Heart left ventricle (tissue), 16 donors: Measurements from ENCODE around the gene ATXN1. TPM values are rescaled to one million over a fixed set of nuclear protein-coding genes. Genes with fewer than 3 reads are reported as not detected.
A peak's percentile ranks its signal among the peaks of the same experiment; 100 is the strongest.

Source experiments
- ATAC-seq, 4 donors: fragments of 200-7000 bp; cut with Tn5 transposase; one replicate each; pipeline ENCODE4 v1.9.1; 2020 to 2022; ENCODE audit warnings: moderate library complexity in 4 of 4, mild to moderate bottlenecking in 3 of 4, moderate number of reproducible peaks in 1 of 4
- DNase-seq, 5 donors: peaks; one replicate each; pipeline ENCODE4 v3.0.0-alpha.2; 2020
- H3K27ac ChIP-seq, 12 donors: fragments of 200-600 bp; sonication (generic) in 4 of 12; one replicate each; pipeline versions ENCODE4 v1.5.0 to v1.8.0; 2016 to 2022; ENCODE audit warnings: mild to moderate bottlenecking in 2 of 12
- H3K27me3 ChIP-seq, 9 donors: fragments of 200-600 bp; sonication (generic) in 2 of 9; one replicate each; pipeline versions ENCODE4 v1.5.1 to v1.8.0; 2016 to 2022; ENCODE audit warnings: mild to moderate bottlenecking in 3 of 9
- H3K36me3 ChIP-seq, 9 donors: fragments of 200-600 bp; sonication (generic) in 2 of 9; one replicate each; pipeline versions ENCODE4 v1.5.0 to v1.8.0; 2018 to 2022; ENCODE audit warnings: mild to moderate bottlenecking in 2 of 9
- H3K4me1 ChIP-seq, 12 donors: fragments of 200-600 bp; sonication (generic) in 4 of 12; one replicate each; pipeline versions ENCODE4 v1.5.0 to v1.8.0; 2016 to 2022; ENCODE audit warnings: mild to moderate bottlenecking in 3 of 12
- H3K4me3 ChIP-seq, 12 donors: fragments of 200-600 bp; sonication (generic) in 4 of 12; one replicate each; pipeline versions ENCODE4 v1.5.0 to v1.8.0; 2017 to 2022; ENCODE audit warnings: mild to moderate bottlenecking in 9 of 12, moderate library complexity in 4 of 12
- H3K9me3 ChIP-seq, 12 donors: fragments of 200-600 bp; sonication (generic) in 4 of 12; one replicate each; pipeline versions ENCODE4 v1.5.0 to v1.8.0; 2016 to 2022; ENCODE audit warnings: mild to moderate bottlenecking in 1 of 12
- POLR2A ChIP-seq, 2 donors: fragments of 450-650 bp; IDR thresholded peaks; one replicate each; pipeline ENCODE4 v1.6.1; 2017; ENCODE audit warnings: antibody characterized with exemption in 2 of 2, mild to moderate bottlenecking in 2 of 2, moderate library complexity in 2 of 2
- WGBS, 4 donors: extraction: QIAGEN DNeasy Blood & Tissue Kit in 2 of 4; methylation state at CpG; one replicate each; pipeline versions ENCODE4 v1.1.5 to v1.1.7; 2013 to 2018; 5-methylcytosine and 5-hydroxymethylcytosine counted together
- intact Hi-C, 10 donors: fragments of 100-400 bp; cut with DNase I; formaldehyde crosslinking; loops; one replicate each; pipeline versions ENCODE4 v1.11.1 to v1.14.2; 2022
- polyA plus RNA-seq, 2 donors: library from polyadenylated mRNA; stranded (reverse); fragments of 200-250 nt; gene quantifications; one replicate each; pipeline ENCODE4 v1.2.3, GENCODE V29; 2013
- total RNA-seq, 9 donors: library from RNA; depleted of rRNA in 2 of 9; stranded (reverse); fragments of >200 nt in 2 of 9; fragmentation: NEBNext Ultra II Directional in 3 of 9; extraction: Animal tissue kit (Norgen Biotek cat#: 25700) in 3 of 9; gene quantifications; one replicate each; pipeline versions ENCODE4 v1.1.0 to v1.2.4, GENCODE V29; 2016 to 2023
- TF ChIP-seq, protein P1 (sequence below), 12 donors: fragments of 200-600 bp; sonication (generic) in 4 of 12; IDR thresholded peaks; one replicate each; pipeline versions ENCODE4 v1.5.0 to v1.8.0; 2018 to 2022; ENCODE audit warnings: antibody characterized with exemption in 12 of 12, mild to moderate bottlenecking in 5 of 12
- donor health status: ischemic (EF 13 %, LVEDD 7.1; RV severe dilation, severe dysfunction).
- donor health status: healthy with polysubstance abuse.
- donor health status: DM: no; HTN: yes; CAD: no.
- donor health status: DM: no; HTN: no; CAD: no.
- donor health status: ischemic (EF 25% LVEDD 6.9; RV normal size, moderate dysfunction).
- donor health status: ischemic (EF 25% LVEDD 5.7; RV mildly dilated, moderate dysfunction).
- donor health status: healthy.
- donor health status: DM: yes; HTN: yes; CAD: no.
- donor health status: ischemic (EF 35%, LVEDD 5.7; RV mildly dilated, moderate dysfunction).
- donor health status: nonischemic (EF 11% LVEDD 7.7; RV severe dilation, severe dysfunction).
- donor health status: DM: yes; HTN: yes; CAD: no.
- donor health status: PGD.
- donor health status: ischemic (EF 29% LVEDD 5.4; RV normal size, mild dysfunction).
- donor health status: nonischemic (EF 23%, LVEDD 6.1; RV moderate dilation, normal function).

ATXN1 gene
- total and polyA plus RNA-seq, 11 donors, result 8.7 to 51.8 (median 36.0) TPM

GRCh38 chr6:16292432-16292831, 468.8 kb downstream of the ATXN1 start:
- Histone ChIP-seq H3K4me3 (no peak overlapping the region), H3K27ac (no peak overlapping the region), H3K9me3 (no peaks in the 10 kb centered on the region), H3K27me3 (no peaks in the 10 kb centered on the region), H3K36me3 (peaks cover 0 to 54% (median 28%) of the 10 kb centered on the region in 9 donors), H3K4me1 (no peaks in the 10 kb centered on the region)
- ATAC-seq (no peak), DNase-seq (no peak)
- TF ChIP-seq, protein P1, sequence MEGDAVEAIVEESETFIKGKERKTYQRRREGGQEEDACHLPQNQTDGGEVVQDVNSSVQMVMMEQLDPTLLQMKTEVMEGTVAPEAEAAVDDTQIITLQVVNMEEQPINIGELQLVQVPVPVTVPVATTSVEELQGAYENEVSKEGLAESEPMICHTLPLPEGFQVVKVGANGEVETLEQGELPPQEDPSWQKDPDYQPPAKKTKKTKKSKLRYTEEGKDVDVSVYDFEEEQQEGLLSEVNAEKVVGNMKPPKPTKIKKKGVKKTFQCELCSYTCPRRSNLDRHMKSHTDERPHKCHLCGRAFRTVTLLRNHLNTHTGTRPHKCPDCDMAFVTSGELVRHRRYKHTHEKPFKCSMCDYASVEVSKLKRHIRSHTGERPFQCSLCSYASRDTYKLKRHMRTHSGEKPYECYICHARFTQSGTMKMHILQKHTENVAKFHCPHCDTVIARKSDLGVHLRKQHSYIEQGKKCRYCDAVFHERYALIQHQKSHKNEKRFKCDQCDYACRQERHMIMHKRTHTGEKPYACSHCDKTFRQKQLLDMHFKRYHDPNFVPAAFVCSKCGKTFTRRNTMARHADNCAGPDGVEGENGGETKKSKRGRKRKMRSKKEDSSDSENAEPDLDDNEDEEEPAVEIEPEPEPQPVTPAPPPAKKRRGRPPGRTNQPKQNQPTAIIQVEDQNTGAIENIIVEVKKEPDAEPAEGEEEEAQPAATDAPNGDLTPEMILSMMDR (IDR thresholded peaks at IDR 0.05), result no peak
- TF ChIP-seq POLR2A (IDR thresholded peaks at IDR 0.05), result no peak
- intact Hi-C loops, result no loop called here
- WGBS, 4 donors, result 76 to 90% (median 88%) methylated on average over 5 of the region's 5 CpGs

- intact Hi-C loops, result no loop called here
- H3K36me3 ChIP-seq, result peaks cover 0 to 54% (median 31%) of the 10 kb centered on the region in 9 donors
Observed at GRCh38 chr6:16291739-16292138, 469.5 kb downstream of the ATXN1 start.

DNA sequence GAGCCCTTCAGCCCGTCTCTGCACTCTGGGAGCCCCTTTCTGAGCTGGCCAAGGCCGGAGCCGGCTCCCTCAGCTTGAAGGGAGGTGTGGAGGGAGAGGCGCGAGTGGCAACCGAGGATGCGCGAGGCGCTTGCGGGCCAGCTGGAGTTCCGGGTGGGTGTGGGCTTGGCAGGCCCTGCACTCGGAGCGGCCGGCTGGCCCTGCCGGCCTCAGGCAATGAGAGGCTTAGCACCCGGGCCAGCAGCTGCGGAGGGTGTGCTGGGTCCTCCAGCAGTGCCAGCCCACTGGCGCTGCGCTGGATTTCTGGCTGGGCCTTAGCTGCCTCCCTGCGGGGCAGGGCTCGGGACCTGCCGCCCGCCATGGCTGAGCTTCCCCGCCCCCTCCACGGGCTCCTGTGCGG, 473.1 kb downstream of the ATXN1 start:
- intact Hi-C loops, result loop anchor here in 1 of 10 donors (5.0 kb wide), 1 partner anchor 39 kb away; no protein-coding TSS in a partner anchor
- DNase-seq, result no peak
- H3K9me3 ChIP-seq, result no peaks in the 10 kb centered on the region
- WGBS, 4 donors, result 96 to 97% (median 97%) methylated on average over 9 to 26 of the region's 26 CpGs
- no peaks in the 10 kb centered on the region for H3K27me3 ChIP-seq
- TF ChIP-seq, protein P1 (IDR thresholded peaks at IDR 0.05), result no peak
- TF ChIP-seq POLR2A (IDR thresholded peaks at IDR 0.05), result no peak
- H3K27ac ChIP-seq, result no peak overlapping the region
- H3K4me1 ChIP-seq, result no peaks in the 10 kb centered on the region
- peaks cover 0 to 38% (median 11%) of the 10 kb centered on the region in 9 donors for H3K36me3 ChIP-seq
- no peak overlapping the region for H3K4me3 ChIP-seq
- ATAC-seq, result no peak

More at GRCh38 chr6:16291739-16292138, 469.5 kb downstream of the ATXN1 start:
- no peaks in the 10 kb centered on the region for H3K9me3 ChIP-seq
- WGBS, 4 donors, result 80 to 88% (median 84%) methylated on average over 6 of the region's 6 CpGs
- no peaks in the 10 kb centered on the region for H3K4me1 ChIP-seq
- ATAC-seq, result no peak
- H3K27ac ChIP-seq, result no peak overlapping the region
- TF ChIP-seq, protein P1 (IDR thresholded peaks at IDR 0.05), result no peak
- no peak for TF ChIP-seq POLR2A (IDR thresholded peaks at IDR 0.05)
- DNase-seq, result no peak
- H3K27me3 ChIP-seq, result no peaks in the 10 kb centered on the region
- no peak overlapping the region for H3K4me3 ChIP-seq

- Histone ChIP-seq H3K4me1 (no peaks in the 10 kb centered on the region), H3K36me3 (peaks cover 0 to 36% (median 3%) of the 10 kb centered on the region in 9 donors), H3K4me3 (no peak overlapping the region), H3K27me3 (no peaks in the 10 kb centered on the region), H3K9me3 (no peaks in the 10 kb centered on the region), H3K27ac (no peak overlapping the region)
- intact Hi-C loops, result loop anchor here in 1 of 10 donors (5.0 kb wide), 1 partner anchor 41 kb away; no protein-coding TSS in a partner anchor
- no peak for TF ChIP-seq POLR2A (IDR thresholded peaks at IDR 0.05)
- TF ChIP-seq, protein P1 (IDR thresholded peaks at IDR 0.05), result peak; percentile 44 to 76 (median 64)
- 45 to 57% (median 49%) methylated on average over 15 of the region's 15 CpGs for WGBS, 4 donors
- DNase-seq (no peak), ATAC-seq (peak; percentile 14 to 65 (median 51))
Observed at GRCh38 chr6:16286151-16286522, 475.1 kb downstream of the ATXN1 start.
